HFFc6 (cell line): Measurements from ENCODE around the gene BCAS3. TPM values are rescaled to one million over a fixed set of nuclear protein-coding genes. Genes with fewer than 3 reads are reported as not detected.
A peak's percentile ranks its signal among the peaks of the same experiment; 100 is the strongest.

Source experiments
- DNase-seq: peaks from one replicate; pipeline ENCODE4 v3.0.0-alpha.2; 2018
- H3K27ac Mint-ChIP-seq: 2 replicates; pipeline ENCODE4 v1.8.0; 2020; ENCODE audit warnings: mild to moderate bottlenecking, mixed read lengths
- H3K27me3 Mint-ChIP-seq: 2 replicates; pipeline ENCODE4 v1.8.0; 2021; ENCODE audit warnings: mild to moderate bottlenecking, moderate library complexity, mixed read lengths; ENCODE audit not compliant: insufficient read depth
- H3K36me3 Mint-ChIP-seq: 2 replicates; pipeline ENCODE4 v1.8.0; 2021; ENCODE audit warnings: low read depth, mixed read lengths
- H3K4me1 Mint-ChIP-seq: 2 replicates; pipeline ENCODE4 v1.8.0; 2020; ENCODE audit warnings: low read depth, mixed read lengths
- H3K4me3 Mint-ChIP-seq: 2 replicates; pipeline ENCODE4 v1.8.0; 2020; ENCODE audit warnings: mild to moderate bottlenecking, moderate library complexity, mixed read lengths
- H3K9me3 Mint-ChIP-seq: 2 replicates; pipeline ENCODE4 v1.8.0; 2020; ENCODE audit warnings: mild to moderate bottlenecking, mixed read lengths
- CTCF ChIP-seq: fragments of 200-600 bp; sonication (generic); IDR thresholded peaks from 2 replicates; pipeline ENCODE4 v1.5.0; 2021; ENCODE audit warnings: antibody characterized with exemption, mild to moderate bottlenecking
- total RNA-seq, 6 experiments: library from RNA; stranded (reverse); fragmentation: NEBNext Ultra II Directional; extraction: Animal tissue kit (Norgen Biotek cat#: 25700); gene quantifications; 2 replicates in 1 of 6; 3 replicates in 5 of 6; pipeline ENCODE4 v1.2.3, GENCODE V29; 2021

The BCAS3 gene
- total RNA-seq, 6 experiments from 2014 or later, result 9.8 to 13.8 (median 12.0) TPM

GRCh38 chr17:61331886-61332285 lies 654.2 kb downstream of the BCAS3 start:
- Mint-ChIP-seq H3K27ac (no peak overlapping the region), H3K27me3 (no peaks in the 10 kb centered on the region; the same call in 1 of the 2 replicates), H3K36me3 (no peaks in the 10 kb centered on the region), H3K4me1 (peaks cover 18% of the 10 kb centered on the region), H3K4me3 (no peak overlapping the region), H3K9me3 (no peaks in the 10 kb centered on the region)
- no peak for TF ChIP-seq CTCF
- DNase-seq, result no peak

GRCh38 chr17:61333136-61333535 lies 655.5 kb downstream of the BCAS3 start:
- Mint-ChIP-seq H3K27me3 (peaks cover 3% of the 10 kb centered on the region), H3K27ac (no peak overlapping the region), H3K9me3 (no peaks in the 10 kb centered on the region), H3K4me1 (peaks cover 17% of the 10 kb centered on the region), H3K36me3 (no peaks in the 10 kb centered on the region), H3K4me3 (no peak overlapping the region)
- no peak for TF ChIP-seq CTCF
- no peak for DNase-seq

GRCh38 chr17:61334673-61335072 lies 657.0 kb downstream of the BCAS3 start:
- Mint-ChIP-seq H3K36me3 (no peaks in the 10 kb centered on the region), H3K9me3 (no peaks in the 10 kb centered on the region), H3K27me3 (peaks cover 3% of the 10 kb centered on the region), H3K27ac (peak overlapping the region; percentile 76), H3K4me3 (no peak overlapping the region), H3K4me1 (peaks cover 17% of the 10 kb centered on the region)
- no peak for DNase-seq
- no peak for TF ChIP-seq CTCF

DNA sequence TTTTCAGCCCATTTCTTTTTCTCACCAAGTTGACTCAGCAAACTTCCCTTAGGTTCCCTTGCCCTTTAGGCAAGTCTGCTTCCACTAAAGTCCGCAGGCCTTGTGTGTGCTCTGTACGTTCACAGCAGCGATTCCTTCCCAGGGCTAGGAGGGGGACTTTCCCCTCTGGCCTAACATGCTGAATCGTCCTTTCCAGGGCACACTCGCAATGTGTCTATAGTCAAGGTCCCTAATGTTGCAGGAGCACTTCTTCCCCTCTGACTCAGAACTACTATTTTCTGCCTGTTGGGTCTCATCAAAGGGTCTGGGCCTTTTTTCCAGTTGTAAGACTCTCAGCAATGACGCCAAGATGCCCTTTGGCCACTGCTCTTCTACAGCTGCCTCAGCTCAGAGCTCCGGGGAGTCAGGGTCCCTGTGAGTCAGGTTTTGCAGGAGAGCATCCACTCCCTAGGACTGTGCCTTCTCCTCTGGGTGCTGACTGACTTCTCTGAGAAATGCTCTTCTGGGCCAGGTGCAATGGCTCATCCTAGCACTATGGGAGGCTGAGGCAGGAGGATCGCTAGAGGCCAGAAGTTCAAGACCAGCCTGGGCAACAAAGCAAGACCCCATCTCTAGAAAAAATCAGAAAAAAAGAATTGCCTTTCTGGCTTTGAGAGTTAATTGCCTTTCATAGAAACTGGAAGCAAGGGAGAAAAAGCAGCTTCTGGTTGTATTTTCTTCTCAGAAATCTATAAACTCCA lies 657.6 kb downstream of the BCAS3 start:
- peaks cover 17% of the 10 kb centered on the region for H3K4me1 Mint-ChIP-seq
- H3K36me3 Mint-ChIP-seq, result no peaks in the 10 kb centered on the region
- peak; percentile 41 for DNase-seq
- no peak overlapping the region for H3K4me3 Mint-ChIP-seq
- no peaks in the 10 kb centered on the region for H3K9me3 Mint-ChIP-seq
- H3K27ac Mint-ChIP-seq, result peak overlapping the region; percentile 76
- no peak for TF ChIP-seq CTCF
- H3K27me3 Mint-ChIP-seq, result peaks cover 3% of the 10 kb centered on the region

- peaks cover 3% of the 10 kb centered on the region; the same call in 1 of the 2 replicates for H3K27me3 Mint-ChIP-seq
- no peak overlapping the region for H3K4me3 Mint-ChIP-seq
- H3K36me3 Mint-ChIP-seq, result no peaks in the 10 kb centered on the region
- H3K9me3 Mint-ChIP-seq, result no peaks in the 10 kb centered on the region
- DNase-seq, result no peak
- H3K27ac Mint-ChIP-seq, result no peak overlapping the region
- peaks cover 13% of the 10 kb centered on the region for H3K4me1 Mint-ChIP-seq
- TF ChIP-seq CTCF, result no peak
Observed at GRCh38 chr17:61335845-61336655, 658.4 kb downstream of the BCAS3 start.
